T-helper 1 cell treated with Interleukin-12 subunit alpha and Interleukin-12 subunit beta and Interleukin-4 antibody, amounts not matched to agents 30 ng/mL and 1 ng/mL, for 36 hours (primary cell): ENCODE data around the gene LEKR1. TPM values are rescaled to one million over a fixed set of nuclear protein-coding genes. Genes with fewer than 3 reads are reported as not detected.
"Not testable (repeated sequence)": the region's sequence is repeated elsewhere in the genome, so short reads cannot be mapped to it uniquely, and the experiment has no call there.

Experiments used
- intact Hi-C: fragments of 100-400 bp; cut with micrococcal nuclease; formaldehyde crosslinking; loops from one replicate; pipeline ENCODE4 v1.15.1; 2024
- total RNA-seq: library from RNA; stranded (reverse); gene quantifications from 2 replicates; pipeline ENCODE4 v1.2.3, GENCODE V29; 2022

Gene LEKR1
- total RNA-seq, 1 donor from 2014 or later, result 0.59 TPM

DNA sequence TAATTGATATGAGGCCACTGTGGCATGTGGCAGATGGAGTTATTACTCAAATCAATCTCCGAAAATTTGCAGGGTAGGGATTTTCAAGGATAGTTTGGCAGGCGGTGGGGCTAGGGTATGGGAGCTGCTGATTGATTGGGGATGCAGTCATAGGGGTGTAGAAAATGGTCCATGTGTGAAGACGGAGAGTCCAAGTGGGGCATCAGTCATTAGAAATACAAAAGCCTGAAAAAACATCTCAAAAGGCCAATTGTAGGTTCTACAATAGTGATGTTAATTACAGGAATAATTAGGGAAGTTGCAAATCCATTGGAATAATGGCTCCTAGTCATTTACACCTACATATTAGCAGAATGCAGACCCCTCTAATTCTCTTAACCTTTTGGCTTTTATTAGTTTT is 4.9 kb downstream of the LEKR1 start:
- intact Hi-C loops, result no loop called here

DNA sequence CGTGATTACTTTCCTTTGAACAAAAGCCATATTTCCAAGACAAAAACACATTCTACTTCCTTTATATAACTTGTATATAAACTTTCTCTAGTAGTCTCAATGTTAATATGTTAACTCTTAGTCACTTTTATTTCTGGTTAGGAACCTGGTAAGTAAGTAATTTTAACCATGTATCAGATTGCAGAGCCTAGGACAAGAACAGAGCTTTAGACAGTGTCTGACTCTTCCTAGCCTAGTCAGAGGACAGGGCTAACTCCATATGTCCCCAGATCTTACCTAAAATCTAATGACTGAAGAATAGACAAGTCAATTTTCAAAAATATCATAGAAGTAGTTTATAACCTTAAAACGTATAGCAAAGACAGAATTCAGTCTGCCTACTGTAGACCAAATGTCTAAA is 8.3 kb downstream of the LEKR1 start:
- intact Hi-C loops, result no loop called here

DNA sequence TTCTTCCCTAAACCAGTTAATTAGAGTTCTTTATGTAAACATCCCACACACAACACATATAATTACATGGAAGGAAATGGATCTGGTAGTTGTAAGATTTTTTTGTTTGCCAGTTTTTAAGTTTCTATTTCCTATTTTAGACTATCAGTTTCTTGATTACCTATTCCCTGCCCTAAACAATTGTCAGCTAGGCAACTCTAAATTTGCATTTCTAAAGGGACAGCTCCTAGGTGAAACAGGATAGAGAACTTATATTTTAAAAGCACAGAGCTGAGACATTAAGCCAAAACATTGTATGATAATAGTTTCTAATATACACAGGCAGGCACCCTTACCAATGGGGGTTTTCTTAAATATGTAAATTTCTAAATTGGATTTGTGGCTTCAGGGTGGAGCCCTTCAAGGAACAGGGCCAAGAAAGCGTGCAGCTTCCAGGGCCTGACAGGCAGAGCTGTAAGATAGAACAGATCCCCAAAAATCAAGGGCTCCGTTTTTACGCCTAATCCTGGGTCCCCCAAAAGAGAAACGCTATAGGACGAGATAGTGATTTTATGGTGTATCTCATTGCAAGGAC is 8.9 kb downstream of the LEKR1 start:
- intact Hi-C loops, result no loop called here

- intact Hi-C loops, result no loop called here
Measured at GRCh38 chr3:156836701-156837100, 10.5 kb downstream of the LEKR1 start.

GRCh38 chr3:156837115-156837514 is 11.0 kb downstream of the LEKR1 start:
- intact Hi-C loops, result no loop called here

- intact Hi-C loops, result no loop called here
Measured at GRCh38 chr3:156838035-156838434, 11.9 kb downstream of the LEKR1 start.

DNA sequence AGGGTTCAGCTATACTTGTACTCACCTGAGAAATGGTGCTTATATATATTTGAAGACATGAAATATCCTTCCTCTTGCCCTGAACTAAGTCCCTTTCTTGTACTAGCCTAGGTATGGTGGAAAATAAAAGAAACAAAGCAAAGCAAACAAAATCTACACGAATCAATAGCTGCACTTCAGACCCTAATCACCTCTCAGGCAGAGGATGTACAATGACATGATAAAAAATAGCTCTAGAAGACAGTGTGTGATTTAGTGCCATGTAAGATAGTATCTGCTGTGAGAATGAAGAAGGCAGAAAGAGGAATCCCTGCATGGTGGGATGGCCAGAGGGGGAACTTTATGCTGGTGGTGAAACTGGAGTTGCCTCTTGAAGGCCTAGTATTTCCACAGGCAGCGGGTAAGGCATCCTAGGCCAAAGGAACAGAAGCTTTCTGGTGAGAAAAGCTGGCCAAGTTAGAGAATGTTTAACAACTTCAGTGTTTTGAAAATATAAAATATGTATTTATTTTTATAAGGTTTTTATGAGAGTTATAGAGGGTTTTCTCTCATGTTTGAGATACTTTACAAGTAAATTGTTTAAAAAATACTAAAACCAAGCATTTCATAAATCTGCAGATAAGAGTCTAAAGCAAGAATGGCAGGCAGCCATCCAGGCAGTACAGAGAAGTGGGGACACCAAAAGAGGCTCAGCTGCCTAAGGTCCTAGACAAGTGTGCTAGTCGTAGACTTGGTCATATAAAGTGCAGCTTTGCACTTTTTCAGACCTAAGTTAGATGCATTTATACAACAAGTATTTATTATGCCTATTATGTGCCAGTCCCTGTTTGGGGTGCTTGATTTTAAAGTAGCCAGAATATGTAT is 14.9 kb downstream of the LEKR1 start:
- intact Hi-C loops, result no loop called here

GRCh38 chr3:156843071-156843808 is 17.1 kb downstream of the LEKR1 start:
- intact Hi-C loops, result no loop called here

GRCh38 chr3:156847752-156848448 is 21.7 kb downstream of the LEKR1 start:
- intact Hi-C loops, result no loop called here

- intact Hi-C loops, result no loop called here
Measured at GRCh38 chr3:156859578-156859977, 33.4 kb downstream of the LEKR1 start.

- intact Hi-C loops, result no loop called here
Measured at GRCh38 chr3:156860873-156861272, 34.7 kb downstream of the LEKR1 start.

GRCh38 chr3:156862338-156862737 is 36.2 kb downstream of the LEKR1 start:
- intact Hi-C loops, result no loop called here

- intact Hi-C loops, result no loop called here
Measured at GRCh38 chr3:156865732-156866131, 39.6 kb downstream of the LEKR1 start.

GRCh38 chr3:156867174-156867573 is 41.0 kb downstream of the LEKR1 start:
- intact Hi-C loops, result no loop called here

GRCh38 chr3:156867920-156868319 is 41.8 kb downstream of the LEKR1 start:
- intact Hi-C loops, result no loop called here

GRCh38 chr3:156873906-156874305 is 47.8 kb downstream of the LEKR1 start:
- intact Hi-C loops, result no loop called here

DNA sequence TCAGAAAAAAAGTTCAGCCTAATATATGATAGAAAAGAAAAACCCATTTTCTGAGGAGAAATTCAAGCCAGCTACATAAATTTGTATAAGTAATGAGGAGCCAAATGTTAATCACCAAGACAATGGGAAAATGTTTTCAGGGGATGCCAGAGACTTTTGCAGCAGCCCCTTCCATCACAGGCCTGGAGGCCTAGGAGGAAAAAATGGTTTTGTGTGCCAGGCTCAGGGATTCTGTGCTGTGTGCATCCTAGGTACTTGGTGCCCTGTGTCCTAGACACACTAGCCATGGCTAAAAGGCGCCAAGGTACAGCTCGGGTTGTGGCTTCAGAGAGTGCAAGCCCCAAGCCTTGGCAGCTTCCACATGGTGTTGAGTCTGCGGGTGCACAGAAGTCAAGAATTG is 53.3 kb downstream of the LEKR1 start:
- intact Hi-C loops, result not testable (repeated sequence)

GRCh38 chr3:156885761-156886160 is 59.6 kb downstream of the LEKR1 start:
- intact Hi-C loops, result no loop called here

DNA sequence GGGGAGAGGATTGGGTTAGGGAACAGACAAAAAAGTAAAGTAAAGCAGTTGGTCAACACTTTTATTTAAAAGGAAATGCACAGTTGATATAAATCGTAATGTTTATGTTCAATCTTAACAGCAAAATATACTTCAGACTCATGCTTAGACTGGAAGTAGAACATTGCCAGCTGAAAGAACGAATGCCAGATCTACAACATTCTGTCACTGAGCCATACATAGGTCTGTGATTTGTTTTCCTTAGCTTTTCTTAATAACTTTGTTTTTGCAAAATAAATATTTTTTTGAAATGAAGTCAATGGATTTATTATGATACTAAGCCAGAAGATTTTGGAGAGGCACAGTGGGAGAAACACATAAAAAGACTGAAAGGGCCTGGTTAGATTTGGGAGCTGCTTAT is 62.0 kb downstream of the LEKR1 start:
- intact Hi-C loops, result no loop called here

DNA sequence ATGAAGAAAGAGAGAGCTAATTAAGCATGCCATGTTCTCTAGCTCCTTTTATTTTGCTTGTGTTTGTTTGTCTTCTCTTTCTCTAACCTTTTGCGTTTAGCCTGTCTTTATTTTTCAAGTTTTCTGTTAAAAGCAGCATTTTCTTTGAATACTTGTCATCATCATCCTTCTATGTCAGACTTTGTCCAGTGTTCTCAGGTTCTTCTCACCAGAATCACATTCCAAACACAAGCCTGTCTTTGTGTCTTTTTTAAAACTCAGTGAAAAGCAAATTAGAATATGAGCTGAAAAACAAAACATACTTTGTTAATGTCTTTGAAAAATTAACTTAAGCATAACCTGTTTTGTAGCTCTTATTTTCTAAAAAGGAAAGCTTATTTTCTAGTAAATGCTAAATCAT is 62.4 kb downstream of the LEKR1 start:
- intact Hi-C loops, result no loop called here

- intact Hi-C loops, result no loop called here
Measured at GRCh38 chr3:156892701-156893100, 66.5 kb downstream of the LEKR1 start.

DNA sequence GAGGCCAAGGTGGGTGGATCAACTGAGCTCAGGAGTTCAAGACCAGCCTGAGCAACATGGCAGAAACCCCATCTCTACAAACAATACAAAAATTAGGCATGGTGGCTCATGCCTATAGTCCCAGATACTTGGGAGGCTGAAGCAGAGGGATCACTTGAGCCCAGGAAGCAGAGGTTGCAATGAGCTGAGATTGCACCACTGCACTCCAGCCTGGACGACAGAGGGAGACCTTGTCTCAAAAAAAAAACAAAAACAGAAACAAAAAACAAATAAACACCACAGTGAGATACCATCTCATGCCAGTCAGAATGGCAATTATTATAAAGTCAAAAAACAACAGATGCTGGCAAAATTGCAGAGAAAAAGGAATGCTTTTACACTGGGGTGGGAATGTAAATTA is 69.2 kb downstream of the LEKR1 start:
- intact Hi-C loops, result not testable (repeated sequence)
